HepG2 (cell line): Measurements from ENCODE around the gene KLB. TPM values are rescaled to one million over a fixed set of nuclear protein-coding genes. Genes with fewer than 3 reads are reported as not detected.
"Not testable (repeated sequence)": the region's sequence is repeated elsewhere in the genome, so short reads cannot be mapped to it uniquely, and the experiment has no call there.

ENCODE experiments used
- ATAC-seq: fragments of 200-7000 bp; cut with Tn5 transposase; 3 replicates; pipeline ENCODE4 v1.9.1; 2020; ENCODE audit warnings: mild to moderate bottlenecking, moderate library complexity
- BruUV-seq: library from RNA; stranded (reverse); fragments of 400-500 nt; replicated peaks from 2 replicates; lab custom pipeline; 2021; lab: Mats Ljungman, UMichigan
- CTCF ChIA-PET: fragments of 300-600 bp; formaldehyde crosslinking; extraction: SDS; loops from one replicate; lab custom pipeline; 2021; ENCODE audit warnings: low total read pairs, inconsistent platforms, low intra/inter-chr PET ratio; lab: Yijun Ruan, JAX
- POLR2A ChIA-PET: fragments of 350-600 bp; sonication (Branson Sonifier 250); formaldehyde crosslinking; loops from one replicate; lab custom pipeline; 2020; ENCODE audit warnings: antibody characterized with exemption, inconsistent platforms; lab: Yijun Ruan, JAX
- DNase-seq: peaks from one replicate; pipeline ENCODE4 v3.0.0-alpha.2; 2015; ENCODE audit warnings: low spot score
- FAIRE-seq: peaks from 3 replicates; lab custom pipeline; 2011; peaks lifted over from hg19 to GRCh38; lab: Jason Lieb, UNC
- H2AFZ ChIP-seq: one replicate; pipeline ENCODE4 v1.6.1; 2011; ENCODE audit warnings: low read length, inconsistent platforms
- H3K27ac ChIP-seq: fragments of 300-600 bp; 3 replicates; pipeline ENCODE4 v1.8.0; 2011; ENCODE audit warnings: mixed run types, mild to moderate bottlenecking, mixed read lengths, low read length, inconsistent platforms; ENCODE audit not compliant: insufficient read depth; ENCODE audit errors: extremely low read length
- H3K27me3 ChIP-seq, 2 experiments: fragments of 200-600 bp in 1 of 2; 2 replicates in 1 of 2; 3 replicates in 1 of 2; pipeline versions ENCODE4 v1.6.0 to v1.8.0; 2011; ENCODE audit warnings: low read length in 2 of 2, mild to moderate bottlenecking in 2 of 2, moderate library complexity in 2 of 2, inconsistent platforms in 1 of 2; ENCODE audit not compliant: insufficient read depth in 2 of 2, control insufficient read depth in 1 of 2
- H3K36me3 ChIP-seq, 2 experiments: fragments of 200-600 bp in 1 of 2; replicated peaks in 1 of 2; 2 replicates in 1 of 2; 3 replicates in 1 of 2; pipeline versions ENCODE4 v1.5.1 to v1.8.0; 2011; ENCODE audit warnings: low read length in 2 of 2, inconsistent platforms in 1 of 2; ENCODE audit not compliant: insufficient read depth in 2 of 2, control insufficient read depth in 1 of 2
- H3K4me1 ChIP-seq: 2 replicates; pipeline ENCODE4 v1.5.1; 2012; ENCODE audit warnings: low read length, inconsistent platforms; ENCODE audit not compliant: insufficient read depth
- H3K4me2 ChIP-seq: 2 replicates; pipeline ENCODE4 v1.6.0; 2011; ENCODE audit warnings: low read depth, low read length, inconsistent platforms
- H3K4me3 ChIP-seq, 3 experiments: fragments of 200-600 bp in 1 of 3; sonication (generic), shearing (Covaris generic) in 1 of 3; replicated peaks in 1 of 3; 2 replicates each; pipeline ENCODE4 v1.5.1; 2011 to 2016; ENCODE audit warnings: low read length in 3 of 3, inconsistent platforms in 2 of 3, low read depth in 2 of 3, mild to moderate bottlenecking in 2 of 3, control low read depth in 1 of 3, mixed read lengths in 1 of 3; ENCODE audit not compliant: insufficient read depth in 1 of 3
- H3K79me2 ChIP-seq: one replicate; pipeline ENCODE4 v1.6.1; 2011; ENCODE audit warnings: low read length, inconsistent platforms; ENCODE audit not compliant: insufficient read depth
- H3K9ac ChIP-seq: 2 replicates; pipeline ENCODE4 v1.6.0; 2011; ENCODE audit warnings: mild to moderate bottlenecking, low read depth, low read length, inconsistent platforms; ENCODE audit not compliant: insufficient read depth
- H3K9me3 ChIP-seq: 2 replicates; pipeline ENCODE4 v1.5.1; 2012; ENCODE audit warnings: mild to moderate bottlenecking, low read length
- H4K20me1 ChIP-seq: 2 replicates; pipeline ENCODE4 v1.6.0; 2011; ENCODE audit warnings: inconsistent platforms, mild to moderate bottlenecking, low read length, moderate library complexity; ENCODE audit not compliant: insufficient read depth
- ATF4 ChIP-seq, 2 experiments: fragments of 450-650 bp in 1 of 2; sonication (generic) in 1 of 2; formaldehyde crosslinking; IDR thresholded peaks; 2 replicates each; pipeline versions ENCODE4 v1.5.0 to v1.8.0; 2020 to 2022; ENCODE audit warnings: mild to moderate bottlenecking in 1 of 2, missing genetic modification reagents in 1 of 2
- CEBPB ChIP-seq: IDR thresholded peaks from 2 replicates; pipeline ENCODE4 v1.6.1; 2011; ENCODE audit warnings: low read depth, low read length, improper control_type of control experiment, borderline replicate concordance
- CREB1 ChIP-seq, 2 experiments: fragments of 450-650 bp in 1 of 2; IDR thresholded peaks; 2 replicates each; pipeline ENCODE4 v1.6.1; 2016 to 2017; ENCODE audit warnings: control low read depth in 1 of 2, mild to moderate bottlenecking in 1 of 2, missing compliant biosample characterization in 1 of 2, missing genetic modification characterization in 1 of 2
- DR1 ChIP-seq: sonication (generic); formaldehyde crosslinking; IDR thresholded peaks from 2 replicates; pipeline ENCODE4 v1.8.0; 2021; ENCODE audit warnings: mild to moderate bottlenecking, missing genetic modification reagents, inconsistent platforms
- FOXP4 ChIP-seq: sonication (generic); formaldehyde crosslinking; IDR thresholded peaks from 2 replicates; pipeline ENCODE4 v1.4.0; 2020; ENCODE audit warnings: missing genetic modification reagents
- GATAD2A ChIP-seq: IDR thresholded peaks from 2 replicates; pipeline ENCODE4 v1.6.1; 2016
- LCORL ChIP-seq, 2 experiments: fragments of 450-650 bp in 1 of 2; sonication (generic) in 1 of 2; formaldehyde crosslinking in 1 of 2; IDR thresholded peaks; 2 replicates each; pipeline versions ENCODE4 v1.5.0 to v1.6.1; 2017 to 2020; ENCODE audit warnings: antibody characterized with exemption in 1 of 2, missing genetic modification reagents in 1 of 2
- NCOA2 ChIP-seq: sonication (generic); formaldehyde crosslinking; IDR thresholded peaks from 2 replicates; pipeline ENCODE4 v1.8.0; 2022; ENCODE audit warnings: inconsistent platforms
- NR2C2 ChIP-seq: sonication (generic); formaldehyde crosslinking; IDR thresholded peaks from 2 replicates; pipeline ENCODE4 v1.4.0; 2020; ENCODE audit warnings: missing genetic modification reagents, mild to moderate bottlenecking, moderate library complexity, borderline replicate concordance
- PHF21A ChIP-seq: sonication (generic); formaldehyde crosslinking; IDR thresholded peaks from 2 replicates; pipeline ENCODE4 v1.5.0; 2020; ENCODE audit warnings: mild to moderate bottlenecking, missing genetic modification reagents
- RCOR2 ChIP-seq: IDR thresholded peaks from 2 replicates; pipeline ENCODE4 v1.6.1; 2016; ENCODE audit warnings: missing biosample characterization, missing genetic modification reagents
- TCF7 ChIP-seq: sonication (generic); IDR thresholded peaks from 2 replicates; pipeline ENCODE4 v1.6.1; 2016; ENCODE audit warnings: antibody characterized with exemption, low read depth
- THAP11 ChIP-seq: IDR thresholded peaks from 2 replicates; pipeline ENCODE4 v1.6.1; 2016; ENCODE audit warnings: missing biosample characterization, missing genetic modification reagents
- ZBTB39 ChIP-seq: sonication (generic); formaldehyde crosslinking; IDR thresholded peaks from 2 replicates; pipeline ENCODE4 v1.5.0; 2020; ENCODE audit warnings: missing genetic modification reagents
- ZNF224 ChIP-seq: sonication (generic); formaldehyde crosslinking; IDR thresholded peaks from 2 replicates; pipeline ENCODE4 v1.5.0; 2020; ENCODE audit warnings: mild to moderate bottlenecking, missing genetic modification reagents
- ZNF230 ChIP-seq: sonication (generic); formaldehyde crosslinking; IDR thresholded peaks from 2 replicates; pipeline ENCODE4 v1.4.0; 2020; ENCODE audit warnings: mild to moderate bottlenecking, missing genetic modification reagents
- ZNF430 ChIP-seq: sonication (generic); formaldehyde crosslinking; IDR thresholded peaks from 2 replicates; pipeline ENCODE4 v1.9.0; 2021; ENCODE audit warnings: mild to moderate bottlenecking, missing genetic modification reagents
- WGBS: methylation state at CpG from one replicate; pipeline ENCODE4 v1.1.6; 2017; ENCODE audit warnings: low lambda C conversion rate; 5-methylcytosine and 5-hydroxymethylcytosine counted together
- in situ Hi-C: cut with HindIII; loops from 2 replicates; pipeline ENCODE4 v1.10.0; 2017; ENCODE audit warnings: low pct_unique_long_range_greater_than_20kb; ENCODE audit not compliant: extremely low pct_ligation_motif_present
- intact Hi-C: fragments of 100-400 bp; cut with micrococcal nuclease; formaldehyde crosslinking; loops from one replicate; pipeline ENCODE4 v1.10.0; 2022; ENCODE audit not compliant: unreplicated experiment
- polyA plus RNA-seq, 8 experiments: library from polyadenylated mRNA; depleted of rRNA in 3 of 8; stranded (reverse) in 7 of 8; unstranded in 1 of 8; fragments of >200 nt; fragmentation: Illumina TruSeq in 4 of 8; extraction: Trizol in 4 of 8; gene quantifications; 2 replicates each; pipeline versions ENCODE4 v1.2.1 to v1.2.3, GENCODE V29; 2011 to 2016; ENCODE audit warnings: low read depth in 4 of 8, missing spikeins in 1 of 8, mixed read lengths in 1 of 8; ENCODE audit not compliant: insufficient read depth in 1 of 8
- total RNA-seq, 5 experiments: library from RNA; depleted of rRNA; stranded (reverse); fragments of >200 nt; fragmentation: Illumina TruSeq; extraction: Trizol; gene quantifications; 2 replicates each; pipeline ENCODE4 v1.2.3, GENCODE V29; 2016; ENCODE audit warnings: low read depth in 1 of 5

Gene KLB
- total and polyA plus RNA-seq, 2 of the 13 experiments (the other 11 are each of a cell fraction or from before 2014, with no cell fraction given), result 25.3 to 82.0 TPM

GRCh38 chr4:39411561-39411960 is 4.8 kb downstream of the KLB start (continued):
- TF ChIP-seq ZNF224 (CRISPR knock-in tag), result 0 out of 2 replicates have a peak, but pooled peaks have one; percentile 41
- TF ChIP-seq CREB1 (IDR thresholded peaks at IDR 0.05), result not testable (repeated sequence)
- 0 out of 2 replicates have a peak, but pooled peaks have one; percentile 18 for TF ChIP-seq CREB1 (CRISPR knock-in tag; IDR thresholded peaks at IDR 0.05)
- 0 out of 2 replicates have a peak, but pooled peaks have one; percentile 39 for TF ChIP-seq RCOR2 (CRISPR knock-in tag)

- Histone ChIP-seq H3K79me2 (peaks cover 97% of the 10 kb centered on the region), H3K27me3 (no peaks in the 10 kb centered on the region), H2AFZ (no peak overlapping the region), H3K27ac (peak overlapping the region; percentile 96), H3K4me3 (no peak overlapping the region; a peak in 1 of 6 replicates), H3K9me3 (no peaks in the 10 kb centered on the region), H3K36me3 (no peaks in the 10 kb centered on the region), H3K9ac (peak overlapping the region; percentile 47; the same call in 1 of the 2 replicates), H3K4me1 (peaks cover 85% of the 10 kb centered on the region), H4K20me1 (no peaks in the 10 kb centered on the region), H3K4me2 (peak overlapping the region; percentile 54)
- FAIRE-seq (no peak), DNase-seq (peak; percentile 62), ATAC-seq (no peak)
- in situ Hi-C loops, result loop anchor here (10.0 kb wide), 1 partner anchor 51 kb away; the partner anchor contains the start of gene RFC1
- ChIA-PET POLR2A (interaction anchor here (1.8 to 11.5 kb wide), 4 partner anchors 9 to 49 kb away, joined by 7 to 121 read pairs (median 22); partner anchors contain the start of genes KLB, LIAS, RFC1 and RPL9), CTCF (no interaction called here)
- 6% methylated on average over 2 of the region's 2 CpGs for WGBS
- BruUV-seq, result no TSS peak
- intact Hi-C loops, result loop anchor here (10.0 kb wide), 1 partner anchor 231 kb away; the partner anchor contains the start of gene WDR19
- TF ChIP-seq NR2C2 (CRISPR knock-in tag) (peak; percentile 49; the same call in 1 of the 2 replicates), DR1 (CRISPR knock-in tag) (no peak), PHF21A (CRISPR knock-in tag) (0 out of 2 replicates have a peak, but pooled peaks have one; percentile 29), FOXP4 (0 out of 2 replicates have a peak, but pooled peaks have one; percentile 32), ZNF430 (CRISPR knock-in tag) (no peak), ATF4 (CRISPR knock-in tag; IDR thresholded peaks at IDR 0.05) (peak in 1 of 2 experiments; percentile 81; a peak in 2 of 4 replicates), THAP11 (CRISPR knock-in tag) (peak; percentile 43), LCORL (IDR thresholded peaks at IDR 0.05) (no peak), LCORL (CRISPR knock-in tag; IDR thresholded peaks at IDR 0.05) (0 out of 2 replicates have a peak, but pooled peaks have one; percentile 30), ZNF230 (CRISPR knock-in tag) (no peak), CREB1 (IDR thresholded peaks at IDR 0.05) (no peak), CREB1 (CRISPR knock-in tag; IDR thresholded peaks at IDR 0.05) (peak; percentile 42; the same call in 1 of the 2 replicates), CEBPB (peak; percentile 95), NCOA2 (CRISPR knock-in tag) (peak; percentile 88), ZBTB39 (CRISPR knock-in tag) (no peak), TCF7 (peak; percentile 26; the same call in 1 of the 2 replicates), GATAD2A (CRISPR knock-in tag) (peak; percentile 91)
Measured at GRCh38 chr4:39415678-39416283, 9.1 kb downstream of the KLB start.
